ENCODE results near the gene PPP1R13B. TPM values are rescaled to one million over a fixed set of nuclear protein-coding genes. Genes with fewer than 3 reads are reported as not detected.

PPP1R13B gene
- total and polyA plus RNA-seq, 8 donors, result 20.9 to 33.9 (median 26.9) TPM

DNA sequence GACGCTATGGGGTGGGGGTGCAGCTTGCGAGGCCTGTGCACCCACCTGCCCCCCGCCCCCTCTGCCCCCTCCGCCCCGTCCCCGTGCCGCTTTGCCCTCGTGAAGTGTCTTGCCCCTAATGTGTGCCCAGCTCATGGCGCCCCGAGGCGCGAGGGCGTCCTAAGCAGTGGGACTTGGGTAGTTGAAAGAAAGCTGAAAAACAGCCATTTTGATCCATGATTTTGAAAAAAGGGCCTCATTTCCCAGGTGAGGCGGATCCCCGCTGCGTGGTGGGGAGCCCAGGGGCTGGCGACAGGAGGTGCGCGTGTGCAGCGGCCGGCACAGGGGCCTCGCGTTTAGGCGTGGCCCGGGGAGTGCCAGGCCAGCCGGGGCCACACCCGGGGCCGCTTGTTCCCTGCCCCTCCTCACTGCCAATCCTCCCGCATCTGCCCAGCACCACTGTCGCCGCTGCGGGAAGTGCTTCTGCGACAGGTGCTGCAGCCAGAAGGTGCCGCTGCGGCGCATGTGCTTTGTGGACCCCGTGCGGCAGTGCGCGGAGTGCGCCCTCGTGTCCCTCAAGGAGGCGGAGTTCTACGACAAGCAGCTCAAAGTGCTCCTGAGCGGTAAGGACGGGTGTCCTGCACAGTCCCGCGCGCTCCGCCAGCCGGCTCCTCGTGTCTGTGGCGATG lies 119.9 kb downstream of the PPP1R13B start:
- no peaks in the 10 kb centered on the region for H3K27me3 ChIP-seq
- FAIRE-seq (no peak), ATAC-seq (peak in 2 of 4 donors; percentile 16 to 20), DNase-seq (peak in 3 of 6 donors; percentile 25 to 81 (median 48))
- no peaks in the 10 kb centered on the region for H3K36me3 ChIP-seq
- no peak overlapping the region for H3K27ac ChIP-seq
- H3K4me1 ChIP-seq, result peaks cover 27 to 46% (median 41%) of the 10 kb centered on the region in 3 donors
- no peak overlapping the region for H3K4me3 ChIP-seq
- TF ChIP-seq, protein P1, sequence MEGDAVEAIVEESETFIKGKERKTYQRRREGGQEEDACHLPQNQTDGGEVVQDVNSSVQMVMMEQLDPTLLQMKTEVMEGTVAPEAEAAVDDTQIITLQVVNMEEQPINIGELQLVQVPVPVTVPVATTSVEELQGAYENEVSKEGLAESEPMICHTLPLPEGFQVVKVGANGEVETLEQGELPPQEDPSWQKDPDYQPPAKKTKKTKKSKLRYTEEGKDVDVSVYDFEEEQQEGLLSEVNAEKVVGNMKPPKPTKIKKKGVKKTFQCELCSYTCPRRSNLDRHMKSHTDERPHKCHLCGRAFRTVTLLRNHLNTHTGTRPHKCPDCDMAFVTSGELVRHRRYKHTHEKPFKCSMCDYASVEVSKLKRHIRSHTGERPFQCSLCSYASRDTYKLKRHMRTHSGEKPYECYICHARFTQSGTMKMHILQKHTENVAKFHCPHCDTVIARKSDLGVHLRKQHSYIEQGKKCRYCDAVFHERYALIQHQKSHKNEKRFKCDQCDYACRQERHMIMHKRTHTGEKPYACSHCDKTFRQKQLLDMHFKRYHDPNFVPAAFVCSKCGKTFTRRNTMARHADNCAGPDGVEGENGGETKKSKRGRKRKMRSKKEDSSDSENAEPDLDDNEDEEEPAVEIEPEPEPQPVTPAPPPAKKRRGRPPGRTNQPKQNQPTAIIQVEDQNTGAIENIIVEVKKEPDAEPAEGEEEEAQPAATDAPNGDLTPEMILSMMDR (IDR thresholded peaks at IDR 0.05), result no peak
- 73 to 75% methylated on average over 49 to 53 of the region's 53 CpGs for WGBS, 2 donors
- no peaks in the 10 kb centered on the region for H3K9me3 ChIP-seq
- intact Hi-C loops (cut with DNase I), result no loop called here

DNA sequence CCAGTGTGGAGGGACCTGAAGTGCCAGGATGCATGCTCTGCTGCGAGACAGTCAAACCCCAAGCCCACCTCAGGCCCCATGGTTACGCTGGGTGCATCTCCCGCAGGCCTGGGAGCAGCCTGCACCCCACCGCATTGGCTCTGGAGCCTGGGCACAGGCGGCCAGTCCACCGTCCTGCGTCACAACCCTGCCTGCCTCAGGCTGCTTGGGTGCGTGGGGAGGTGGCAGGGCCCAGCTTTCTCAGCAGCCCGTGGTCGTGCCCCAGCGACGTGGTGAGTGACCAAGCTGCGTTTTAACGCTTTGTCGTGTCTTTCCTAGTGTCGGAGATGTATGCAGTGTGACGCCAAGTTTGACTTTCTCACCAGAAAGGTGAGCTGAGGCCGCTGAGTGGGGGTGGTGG lies 120.9 kb downstream of the PPP1R13B start:
- Histone ChIP-seq H3K36me3 (no peaks in the 10 kb centered on the region), H3K27me3 (no peaks in the 10 kb centered on the region), H3K4me1 (peaks cover 27 to 46% (median 41%) of the 10 kb centered on the region in 3 donors), H3K27ac (no peak overlapping the region), H3K4me3 (no peak overlapping the region), H3K9me3 (no peaks in the 10 kb centered on the region)
- no peak for ATAC-seq
- 94 to 95% methylated on average over 18 of the region's 18 CpGs for WGBS, 2 donors
- intact Hi-C loops (cut with DNase I), result no loop called here
- no peak for FAIRE-seq
- TF ChIP-seq, protein P1 (IDR thresholded peaks at IDR 0.05), result no peak
- peak in 1 of 6 donors; percentile 16 for DNase-seq

DNA sequence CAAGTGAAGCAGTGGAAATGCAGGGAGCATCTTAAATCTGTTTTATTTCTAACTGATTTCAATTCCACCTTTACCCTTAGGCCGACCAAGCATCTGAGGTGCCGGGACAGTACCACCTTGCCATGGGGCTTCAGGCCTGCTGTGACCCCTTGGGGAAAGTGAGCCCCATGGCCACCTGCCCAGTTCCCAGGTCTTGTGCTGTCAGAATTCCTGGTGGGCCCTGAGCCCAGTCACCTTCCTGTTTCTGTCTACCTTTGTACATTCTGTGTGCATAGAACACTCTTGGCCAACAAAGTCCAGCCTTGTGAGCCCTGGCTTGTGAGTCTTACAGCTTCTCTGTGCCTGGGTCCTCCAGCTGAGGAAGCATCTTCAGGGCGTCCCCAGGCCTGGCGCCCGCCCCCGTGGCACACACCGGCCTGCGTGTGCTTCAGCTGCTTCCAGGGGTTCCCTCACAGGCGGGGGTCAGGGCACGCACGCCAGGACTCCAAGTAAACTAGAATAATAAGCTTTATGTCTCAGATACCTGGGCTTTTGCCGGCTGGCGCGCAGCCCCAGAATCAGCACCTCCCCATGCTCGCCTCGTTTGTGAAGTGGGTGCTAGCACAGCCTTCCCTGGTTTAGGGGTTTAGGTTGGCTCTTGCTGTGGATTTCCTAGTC lies 121.5 kb downstream of the PPP1R13B start:
- no peak for FAIRE-seq
- no peaks in the 10 kb centered on the region for H3K36me3 ChIP-seq

GRCh38 chr14:103725001-103725682 lies 122.2 kb downstream of the PPP1R13B start:
- ATAC-seq, result peak in 1 of 4 donors; percentile 9
- no peak for FAIRE-seq
- DNase-seq, result peak in 1 of 6 donors; percentile 71
- Histone ChIP-seq H3K9me3 (no peaks in the 10 kb centered on the region), H3K27ac (peak overlapping the region in 1 of 4 donors; percentile 15), H3K4me3 (no peak overlapping the region), H3K4me1 (peaks cover 24 to 42% (median 37%) of the 10 kb centered on the region in 3 donors), H3K36me3 (no peaks in the 10 kb centered on the region), H3K27me3 (no peaks in the 10 kb centered on the region)
- TF ChIP-seq, protein P1 (IDR thresholded peaks at IDR 0.05), result no peak
- WGBS, 2 donors, result 87% methylated on average over 29 of the region's 29 CpGs
- intact Hi-C loops (cut with DNase I), result no loop called here

More for the DNA sequence above, 121.5 kb downstream of the PPP1R13B start:
- intact Hi-C loops (cut with DNase I), result no loop called here
- Histone ChIP-seq H3K27me3 (no peaks in the 10 kb centered on the region), H3K27ac (peak overlapping the region in 1 of 4 donors; percentile 15), H3K9me3 (no peaks in the 10 kb centered on the region), H3K4me3 (no peak overlapping the region), H3K4me1 (peaks cover 27 to 46% (median 41%) of the 10 kb centered on the region in 3 donors)
- WGBS, 2 donors, result 78 to 87% methylated on average over 16 of the region's 16 CpGs
- DNase-seq, result peak in 1 of 6 donors; percentile 32
- TF ChIP-seq, protein P1 (IDR thresholded peaks at IDR 0.05), result no peak
- no peak for ATAC-seq
